Inferior parietal cortex (tissue), 1 donor: ENCODE data around the gene HIPK2.

Experiments used
- DNase-seq: peaks from one replicate; pipeline ENCODE4 v3.0.0-alpha.2; 2016; ENCODE audit errors: extremely low spot score

Gene HIPK2

DNA sequence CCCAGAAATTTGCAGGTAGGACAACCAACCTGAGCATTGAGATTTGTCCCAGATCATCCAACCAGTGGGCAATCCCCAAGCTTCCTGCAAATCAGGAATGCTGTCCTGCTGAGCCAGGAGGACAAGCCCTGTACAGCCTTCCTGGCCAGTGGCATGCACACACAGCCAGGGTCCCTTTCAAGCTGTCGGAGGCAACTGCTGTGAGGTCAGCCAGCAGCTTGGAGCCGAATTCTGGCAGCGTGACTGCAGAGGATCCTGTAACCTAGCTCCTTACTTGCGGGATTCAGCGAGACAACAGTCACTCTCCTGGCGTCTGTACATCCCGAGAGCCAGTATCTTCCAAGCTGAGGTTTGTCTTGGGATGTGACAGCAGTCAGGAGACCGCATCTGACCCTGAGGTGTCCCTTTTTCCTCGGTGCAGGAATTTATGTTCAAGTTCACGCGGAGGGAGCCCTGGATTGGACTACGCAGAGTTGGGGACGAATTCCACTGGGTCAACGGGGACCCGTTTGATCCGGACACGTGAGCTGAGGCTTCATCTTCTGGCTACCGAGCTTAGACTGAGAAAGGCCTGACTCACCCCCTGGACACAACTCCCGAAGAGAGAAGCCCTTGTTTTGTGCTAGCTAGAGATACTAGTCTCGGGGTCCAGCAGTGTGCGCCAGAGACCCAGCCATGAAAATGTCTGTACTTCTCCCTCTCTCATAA lies 236.0 kb downstream of the HIPK2 start:
- DNase-seq = no peak

DNA sequence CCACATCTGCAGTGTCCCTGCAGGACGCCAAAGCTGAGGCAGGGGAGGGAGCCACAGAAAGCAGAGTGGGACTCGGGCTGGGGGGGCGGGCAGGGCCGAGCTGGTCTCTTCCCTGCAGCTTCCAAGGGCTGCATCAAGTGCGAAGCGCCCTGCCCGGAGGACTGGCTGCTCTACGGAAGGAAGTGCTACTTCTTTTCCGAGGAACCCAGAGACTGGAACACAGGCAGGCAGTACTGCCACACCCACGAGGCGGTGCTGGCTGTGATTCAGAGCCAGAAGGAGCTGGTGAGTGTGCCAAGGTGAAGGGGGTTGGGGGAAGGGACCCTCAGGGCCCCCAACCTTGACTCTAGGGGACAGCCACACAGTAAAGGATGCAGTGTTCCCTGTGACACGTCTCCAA lies 237.6 kb downstream of the HIPK2 start:
- DNase-seq = no peak

DNA sequence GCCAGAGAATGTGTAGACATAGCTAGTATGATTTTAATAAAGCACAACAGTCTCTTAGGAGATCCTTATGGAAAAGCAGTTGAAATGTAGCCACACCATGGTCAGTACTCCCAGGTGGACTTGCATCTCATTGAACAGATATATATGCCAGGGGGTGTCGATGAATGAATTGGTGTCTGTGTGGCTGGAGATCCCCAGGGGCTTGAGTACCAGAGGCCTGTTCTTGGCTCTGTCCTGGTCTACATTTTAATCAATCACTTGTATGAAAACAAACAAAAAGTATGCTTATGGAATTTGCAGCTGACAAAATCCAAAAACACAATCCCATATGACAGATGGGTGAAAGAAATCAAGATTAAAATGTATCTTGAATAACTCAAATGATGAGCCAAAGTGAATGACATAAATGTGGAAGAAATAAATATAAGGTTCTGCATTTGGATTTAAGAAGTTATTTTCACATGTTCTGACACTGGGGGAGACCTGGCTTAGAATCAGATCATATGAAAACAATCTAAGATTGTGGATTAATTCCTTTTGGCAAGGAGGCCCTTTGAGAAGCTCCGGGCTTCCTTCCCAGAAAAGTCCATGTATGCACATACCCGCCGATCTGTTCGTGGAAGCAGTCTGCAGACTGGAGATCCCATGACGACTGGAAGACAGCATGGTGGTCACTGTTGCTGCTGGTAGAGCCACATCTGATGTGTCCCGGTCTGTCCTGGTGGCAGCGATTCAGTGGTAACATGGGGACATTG lies 238.7 kb downstream of the HIPK2 start:
- no peak for DNase-seq

DNA sequence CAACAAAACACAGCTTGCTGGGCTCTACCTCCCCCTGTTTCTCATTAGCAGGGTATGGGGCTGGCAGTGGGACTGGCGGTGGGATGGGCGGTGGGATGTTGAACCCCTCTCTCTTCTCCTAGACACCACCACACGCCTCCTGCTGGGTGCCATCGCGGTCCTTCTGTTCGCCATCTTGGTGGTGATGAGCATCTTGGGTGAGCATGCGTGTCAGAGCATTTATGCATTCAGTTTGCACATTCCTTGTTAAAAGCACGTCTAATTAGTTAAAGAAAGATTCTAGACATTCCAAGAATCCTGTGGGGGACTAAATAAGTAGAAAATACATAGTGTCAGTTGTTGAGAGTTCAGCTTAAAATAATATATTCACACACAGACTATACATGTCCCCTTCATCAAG lies 241.6 kb downstream of the HIPK2 start:
- DNase-seq = no peak

DNA sequence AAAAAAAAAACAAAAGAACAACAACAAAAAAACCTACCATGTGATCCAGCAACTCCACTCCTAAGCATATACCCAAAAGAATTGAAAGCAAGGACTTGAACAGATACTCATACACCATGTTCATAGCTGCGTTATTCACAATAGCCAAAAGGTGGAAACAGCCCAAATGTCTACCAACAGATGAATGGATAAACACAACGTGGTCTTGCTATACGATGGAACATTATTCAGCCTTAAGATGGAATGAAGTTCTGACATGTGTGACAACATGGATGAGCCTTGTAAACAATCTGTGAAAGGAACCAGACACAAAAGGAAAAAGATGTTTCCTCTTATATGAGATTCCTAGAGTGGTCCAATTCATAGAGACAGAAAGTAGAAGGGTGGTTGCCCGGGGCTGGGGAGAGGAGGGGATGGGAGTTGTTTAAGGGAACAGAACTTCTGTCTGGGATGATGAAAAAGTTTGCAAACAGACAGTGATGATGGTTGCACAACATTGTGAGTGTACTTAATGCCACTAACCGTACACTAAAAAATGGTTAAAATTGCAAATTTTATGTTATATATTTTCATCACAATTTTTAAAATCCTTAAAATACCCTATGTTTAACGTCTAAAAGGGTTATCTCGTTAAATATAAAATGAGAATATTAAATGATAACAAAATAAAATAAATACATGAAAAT lies 242.7 kb downstream of the HIPK2 start:
- DNase-seq = no peak

DNA sequence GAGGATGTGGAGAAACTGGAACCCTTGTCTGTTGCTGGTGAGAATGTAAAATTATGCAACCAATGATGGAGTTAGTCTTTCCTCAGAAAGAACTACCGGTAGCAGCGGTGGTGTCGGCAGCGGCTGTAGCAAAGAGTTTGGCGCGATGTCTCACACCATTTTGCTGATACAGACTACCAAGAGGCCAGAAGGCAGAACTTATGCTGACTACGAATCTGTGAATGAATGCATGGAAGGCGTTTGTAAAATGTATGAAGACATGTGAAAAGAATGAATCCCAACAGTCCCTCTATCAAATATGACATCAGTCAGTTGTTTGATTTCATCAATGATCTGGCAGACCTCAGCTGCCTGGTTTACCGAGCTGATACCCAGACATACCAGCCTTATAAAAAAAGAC lies 243.7 kb downstream of the HIPK2 start:
- DNase-seq = no peak

DNA sequence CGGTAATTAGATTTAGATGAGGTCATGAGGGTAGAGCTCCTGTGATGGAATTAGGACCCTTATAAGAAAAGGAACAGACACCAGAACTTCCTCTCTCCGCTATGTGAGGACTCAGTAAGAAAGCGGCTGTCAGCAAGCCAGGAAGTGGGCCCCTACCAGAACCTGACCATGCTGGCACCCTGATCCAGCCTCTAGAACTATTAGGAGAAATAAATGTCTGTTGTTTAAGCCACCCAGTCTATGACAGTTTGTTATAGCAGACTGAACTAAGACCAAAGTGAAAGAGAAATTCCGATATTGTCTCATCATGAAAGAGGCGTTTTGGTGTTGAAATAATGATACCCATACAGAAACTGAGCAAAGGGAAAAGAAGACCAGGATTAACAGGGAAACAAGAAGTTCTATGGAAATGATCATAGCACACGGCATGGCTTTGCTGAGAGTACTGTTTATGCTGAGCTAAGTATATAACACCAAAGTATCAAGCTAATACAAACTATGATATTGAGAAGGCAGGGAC lies 245.1 kb downstream of the HIPK2 start:
- no peak for DNase-seq

DNA sequence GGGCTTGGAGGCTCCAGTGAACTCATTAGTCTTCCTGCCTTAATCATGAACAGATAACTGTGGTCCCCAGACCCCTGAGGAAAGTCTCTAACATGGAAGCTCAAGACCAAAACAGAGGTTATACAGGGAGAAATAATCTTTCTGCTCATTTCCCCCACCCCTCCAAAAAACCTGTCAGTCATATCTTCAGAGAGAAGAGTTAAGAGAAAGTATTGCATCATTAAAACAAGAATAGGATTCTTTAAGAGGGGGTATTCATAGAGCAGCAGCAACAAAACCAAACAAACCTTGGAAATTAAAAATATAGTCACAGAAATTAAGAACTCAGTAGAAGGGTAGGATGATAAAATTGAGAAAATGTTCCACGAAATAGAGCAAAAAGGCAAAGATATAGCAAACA lies 246.7 kb downstream of the HIPK2 start:
- DNase-seq = no peak

DNA sequence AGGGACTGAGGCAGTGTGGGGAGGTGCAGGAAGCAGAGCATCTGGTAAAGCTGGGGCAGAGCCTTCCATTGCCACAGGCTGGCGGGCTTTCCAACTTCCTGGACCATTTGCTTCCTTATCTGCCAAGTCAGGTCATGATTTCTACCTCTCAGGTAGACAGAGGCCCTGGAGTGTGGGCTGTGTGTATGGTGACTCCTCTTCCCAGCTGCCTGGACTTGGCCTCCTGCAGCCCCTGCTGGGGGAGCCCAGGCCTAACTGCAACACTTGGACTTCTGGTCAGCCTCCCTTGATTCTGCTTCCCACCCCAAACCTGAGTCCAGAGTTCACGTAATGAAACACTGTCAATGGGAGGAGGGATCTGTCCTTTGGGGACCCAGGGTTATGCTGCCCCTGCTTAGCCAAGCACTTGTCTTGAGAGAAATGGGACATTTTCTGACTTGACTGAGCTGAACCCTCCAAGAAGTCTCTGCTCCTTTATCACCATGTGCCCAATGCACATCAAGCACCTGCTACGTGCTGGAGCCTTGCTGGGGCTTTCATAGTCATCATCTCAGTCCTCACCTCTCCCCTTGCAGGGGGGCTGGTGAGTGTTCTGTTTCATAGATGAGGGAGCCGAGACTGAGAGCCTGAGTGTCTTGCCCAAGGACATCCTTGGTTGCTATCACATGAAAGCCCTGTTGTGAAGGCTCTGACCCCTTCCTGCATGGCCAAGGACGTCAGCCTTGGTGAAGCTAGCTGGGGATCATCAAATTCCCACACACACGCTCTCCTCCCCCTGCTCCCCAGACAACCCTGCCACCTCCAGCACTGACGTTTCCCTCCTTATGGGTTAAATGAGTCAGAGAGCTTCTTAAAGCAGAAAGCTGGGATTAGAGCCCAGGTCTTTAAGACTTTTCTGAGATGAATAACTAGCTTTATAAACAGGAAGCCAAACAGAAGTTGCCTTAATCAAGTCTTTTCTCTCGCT lies 250.9 kb downstream of the HIPK2 start:
- DNase-seq = no peak

DNA sequence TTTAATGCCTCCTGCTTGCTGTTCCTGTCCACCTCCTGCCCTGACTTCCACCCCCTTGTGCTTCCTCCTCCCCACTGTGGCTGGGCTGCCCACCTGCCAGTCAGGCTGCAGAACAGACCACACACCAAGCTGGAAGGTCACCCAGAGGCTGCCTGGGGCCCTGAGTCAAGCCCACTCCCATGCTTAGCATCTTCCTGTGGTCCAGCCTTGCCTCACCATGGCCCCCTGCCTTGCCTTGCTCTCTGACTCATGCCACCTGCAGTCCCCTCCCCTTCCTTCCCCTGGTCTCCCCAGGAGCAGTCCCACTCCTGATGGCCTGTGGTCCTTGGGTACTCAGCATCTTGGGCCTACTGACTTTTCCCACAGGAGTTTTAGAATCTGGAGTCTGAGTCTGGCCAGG lies 252.0 kb downstream of the HIPK2 start:
- DNase-seq = no peak

DNA sequence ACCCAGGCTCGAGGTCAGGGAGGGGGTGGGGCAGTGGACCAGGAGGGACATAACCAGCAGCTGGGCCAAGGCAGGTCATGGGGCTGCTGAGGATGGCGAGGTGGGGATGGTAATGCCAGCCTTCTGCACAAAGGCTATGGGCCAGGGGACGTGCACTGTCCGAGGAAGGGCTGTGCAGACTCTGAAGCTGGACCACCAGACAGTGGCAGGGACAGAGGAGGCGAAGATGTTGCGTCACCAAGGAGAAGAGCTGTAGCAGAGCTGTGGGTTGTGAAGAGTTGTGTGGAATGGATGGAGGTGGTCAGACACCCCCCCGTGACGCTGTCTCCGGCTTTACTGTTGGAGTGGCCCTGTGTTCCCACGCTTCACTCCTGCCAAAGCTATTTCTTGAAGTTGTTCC lies 252.6 kb downstream of the HIPK2 start:
- DNase-seq = no peak

DNA sequence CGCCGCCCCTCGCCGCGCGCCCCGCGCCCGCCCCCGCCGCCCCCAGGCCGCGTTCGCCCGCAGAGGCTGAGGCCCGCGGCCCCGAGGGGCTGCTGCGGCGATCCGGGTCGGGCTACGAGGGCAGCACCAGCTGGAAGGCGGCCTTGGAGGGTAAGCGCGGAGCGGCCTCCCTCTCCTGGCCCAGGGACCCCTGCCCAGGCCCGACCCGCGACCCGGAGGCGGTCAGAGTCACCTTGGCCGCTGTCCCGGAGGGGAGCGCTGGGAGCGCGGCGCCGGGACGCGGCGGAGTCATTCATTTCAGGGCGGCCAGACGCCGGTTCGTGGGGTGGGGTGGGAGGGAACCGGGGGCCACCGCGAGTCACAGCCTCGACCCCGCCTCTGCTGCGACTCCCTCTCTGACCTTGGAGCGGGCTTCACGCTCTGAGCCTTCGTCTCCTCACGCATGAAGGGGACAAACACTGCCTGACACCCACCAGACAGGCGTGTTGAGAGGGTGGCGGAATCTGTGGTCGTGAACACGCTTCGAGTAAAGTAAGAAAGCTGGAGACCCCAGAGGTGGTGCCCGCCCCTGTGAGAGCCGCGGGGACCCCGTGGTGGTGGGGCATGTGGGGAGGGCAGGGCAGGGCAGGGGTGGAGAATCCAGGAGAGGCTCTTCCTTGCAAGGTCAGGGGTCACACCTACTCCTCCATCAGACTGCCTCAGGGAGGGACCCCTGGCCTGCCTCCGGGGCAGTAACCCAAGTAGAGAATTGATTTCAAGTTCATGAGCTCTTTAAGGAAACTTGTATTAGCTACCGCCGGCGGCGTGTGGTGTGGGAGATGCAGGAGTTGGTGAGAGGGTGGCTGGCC lies 253.6 kb downstream of the HIPK2 start:
- DNase-seq = no peak

DNA sequence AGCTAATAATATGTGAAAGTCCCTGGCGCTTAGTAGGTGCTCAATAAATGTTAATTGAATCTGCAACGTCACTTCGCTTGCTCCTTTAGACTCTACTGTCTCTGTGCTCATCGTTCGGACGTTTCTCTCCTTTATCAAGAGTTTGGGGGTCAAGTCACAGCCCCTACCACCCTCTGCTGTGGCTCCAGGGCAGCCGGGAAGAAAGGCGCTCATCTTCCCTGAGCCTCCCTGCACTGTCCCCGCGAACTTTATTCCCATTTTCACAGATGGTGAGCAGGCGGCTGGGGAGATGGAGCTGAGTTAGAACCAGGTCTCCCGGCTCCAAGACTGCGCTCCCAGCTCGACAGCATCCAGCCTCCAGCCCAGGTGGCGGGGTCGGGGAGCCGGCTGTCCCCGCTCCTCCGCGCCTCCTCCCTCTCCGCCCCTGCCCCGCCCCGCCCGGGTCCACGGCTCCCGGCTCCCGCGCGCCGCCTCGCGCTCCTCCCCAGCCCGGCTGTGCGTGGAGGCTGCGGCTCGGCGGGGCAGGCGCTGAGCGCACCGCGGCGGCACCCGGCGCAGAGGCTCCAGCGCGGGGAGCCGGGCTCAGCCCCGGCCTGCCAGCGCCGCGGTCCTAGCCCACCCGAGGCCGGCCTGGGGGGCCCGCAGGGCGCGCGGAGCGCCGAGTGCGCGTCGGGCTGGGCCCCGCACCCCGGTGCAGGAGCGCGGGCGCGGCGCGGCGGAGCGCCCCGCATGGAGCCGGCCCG lies 254.4 kb downstream of the HIPK2 start, which contains the start of gene CLEC2L:
Gene CLEC2L, plus strand, starts transcription at position 487 of the 743 bp plus-strand sequence. Its CDS starts 243 bp downstream, at position 730.
- no peak for DNase-seq

DNA sequence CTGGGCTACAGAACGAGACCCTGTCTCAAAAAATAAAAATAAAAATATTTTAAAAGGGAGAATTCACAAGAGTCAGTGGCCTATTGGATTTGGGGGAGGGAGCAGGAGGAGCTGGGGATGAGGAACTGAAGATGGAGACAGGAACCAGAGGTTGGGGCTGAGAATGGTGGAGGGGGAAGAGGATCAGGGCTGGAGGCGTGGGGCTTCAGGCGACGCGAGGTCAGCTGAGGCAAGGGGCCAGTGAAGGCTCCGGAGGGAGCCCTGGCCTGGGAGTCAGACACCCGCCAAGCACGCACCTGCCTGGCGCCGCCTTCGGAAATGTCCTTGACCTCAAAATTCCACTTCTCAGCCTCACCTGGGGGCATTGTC lies 255.0 kb downstream of the HIPK2 start:
- DNase-seq = no peak

DNA sequence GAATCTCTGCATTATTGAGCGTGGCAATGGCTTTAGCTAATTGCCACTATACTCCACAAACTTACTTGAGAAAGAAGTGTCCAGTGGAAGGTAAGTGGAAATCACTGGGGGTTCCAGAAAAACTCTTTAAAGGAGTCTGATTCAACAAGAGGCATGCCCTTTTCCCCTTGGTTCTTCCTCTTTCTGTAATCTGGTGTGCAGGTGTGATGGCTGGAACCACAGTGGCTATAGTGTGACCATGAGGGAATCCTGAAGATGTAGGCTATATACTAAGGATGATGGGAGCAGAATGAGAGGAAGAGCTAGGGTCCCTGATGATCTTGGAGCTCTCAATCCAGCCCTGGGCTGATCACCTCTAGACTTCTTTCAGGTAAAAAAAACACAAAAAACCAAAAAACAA lies 256.4 kb downstream of the HIPK2 start:
- no peak for DNase-seq

DNA sequence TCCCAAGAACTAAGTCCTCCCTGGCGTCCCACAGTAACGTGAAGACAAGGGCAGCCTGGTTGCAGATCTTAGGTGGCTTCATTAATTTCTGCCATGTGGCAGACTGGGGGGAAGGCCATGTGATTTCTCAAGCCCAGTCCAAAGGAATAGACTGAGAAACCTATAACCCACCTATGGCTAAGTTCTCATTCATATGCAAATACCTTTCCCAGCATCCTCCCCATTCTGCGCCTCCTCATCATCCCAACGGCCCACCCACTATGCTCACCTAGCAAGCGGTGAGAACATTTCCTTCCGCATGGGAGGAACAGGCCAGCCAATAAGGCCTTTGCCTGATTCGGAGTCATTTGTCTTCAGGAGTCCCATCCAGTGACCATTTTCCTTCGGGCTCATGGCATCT lies 262.5 kb downstream of the HIPK2 start:
- no peak for DNase-seq
